G401.6 (cell line): ENCODE data around the gene PIGH.
A peak's percentile ranks its signal among the peaks of the same experiment; 100 is the strongest.

Source experiments
- FAIRE-seq: peaks from 2 replicates; lab custom pipeline; 2012; peaks lifted over from hg19 to GRCh38; lab: Jason Lieb, UNC

PIGH gene

GRCh38 chr14:67574806-67575205 lies 25.3 kb downstream of the PIGH start:
- no peak for FAIRE-seq

- FAIRE-seq, result no peak
These were observed 25.9 kb downstream of the PIGH start for GRCh38 chr14:67574156-67574555.

GRCh38 chr14:67573228-67574010 lies 26.6 kb downstream of the PIGH start:
- FAIRE-seq, result no peak

GRCh38 chr14:67572608-67573007 lies 27.5 kb downstream of the PIGH start:
- no peak for FAIRE-seq

GRCh38 chr14:67571991-67572323 lies 28.1 kb downstream of the PIGH start:
- no peak for FAIRE-seq

GRCh38 chr14:67571275-67571990 lies 28.6 kb downstream of the PIGH start:
- FAIRE-seq, result peak; percentile 83

GRCh38 chr14:67570453-67570852 lies 29.6 kb downstream of the PIGH start:
- FAIRE-seq, result no peak

GRCh38 chr14:67569651-67570290 lies 30.3 kb downstream of the PIGH start:
- FAIRE-seq, result no peak

GRCh38 chr14:67569011-67569650 lies 30.9 kb downstream of the PIGH start:
- no peak for FAIRE-seq

- no peak for FAIRE-seq
These were observed 32.4 kb downstream of the PIGH start for GRCh38 chr14:67567654-67568053.

- no peak for FAIRE-seq
These were observed 33.2 kb downstream of the PIGH start for GRCh38 chr14:67566908-67567307.

GRCh38 chr14:67564236-67564635 lies 35.8 kb downstream of the PIGH start:
- FAIRE-seq, result no peak

- no peak for FAIRE-seq
These were observed 37.3 kb downstream of the PIGH start for GRCh38 chr14:67562776-67563150.

- FAIRE-seq, result no peak
These were observed 37.9 kb downstream of the PIGH start for GRCh38 chr14:67562025-67562775.

- FAIRE-seq, result no peak
These were observed 40.4 kb downstream of the PIGH start for GRCh38 chr14:67559639-67560038.

GRCh38 chr14:67557656-67558055 lies 42.4 kb downstream of the PIGH start:
- FAIRE-seq, result no peak

- no peak for FAIRE-seq
These were observed 43.0 kb downstream of the PIGH start for GRCh38 chr14:67557118-67557517.

- no peak for FAIRE-seq
These were observed 43.4 kb downstream of the PIGH start for GRCh38 chr14:67556671-67557070.

GRCh38 chr14:67555518-67556090 lies 44.5 kb downstream of the PIGH start:
- no peak for FAIRE-seq

- FAIRE-seq, result no peak
These were observed 45.7 kb downstream of the PIGH start for GRCh38 chr14:67554341-67554740.

- no peak for FAIRE-seq
These were observed 46.5 kb downstream of the PIGH start for GRCh38 chr14:67553547-67553946.

GRCh38 chr14:67551940-67552339 lies 48.1 kb downstream of the PIGH start:
- FAIRE-seq, result no peak
